ENCODE data around the gene PGBD2. TPM values are rescaled to one million over a fixed set of nuclear protein-coding genes. Genes with fewer than 3 reads are reported as not detected.

PGBD2 gene
- total RNA-seq, 4 donors from 2014 or later = 4.1 to 9.5 (median 6.7) TPM

DNA sequence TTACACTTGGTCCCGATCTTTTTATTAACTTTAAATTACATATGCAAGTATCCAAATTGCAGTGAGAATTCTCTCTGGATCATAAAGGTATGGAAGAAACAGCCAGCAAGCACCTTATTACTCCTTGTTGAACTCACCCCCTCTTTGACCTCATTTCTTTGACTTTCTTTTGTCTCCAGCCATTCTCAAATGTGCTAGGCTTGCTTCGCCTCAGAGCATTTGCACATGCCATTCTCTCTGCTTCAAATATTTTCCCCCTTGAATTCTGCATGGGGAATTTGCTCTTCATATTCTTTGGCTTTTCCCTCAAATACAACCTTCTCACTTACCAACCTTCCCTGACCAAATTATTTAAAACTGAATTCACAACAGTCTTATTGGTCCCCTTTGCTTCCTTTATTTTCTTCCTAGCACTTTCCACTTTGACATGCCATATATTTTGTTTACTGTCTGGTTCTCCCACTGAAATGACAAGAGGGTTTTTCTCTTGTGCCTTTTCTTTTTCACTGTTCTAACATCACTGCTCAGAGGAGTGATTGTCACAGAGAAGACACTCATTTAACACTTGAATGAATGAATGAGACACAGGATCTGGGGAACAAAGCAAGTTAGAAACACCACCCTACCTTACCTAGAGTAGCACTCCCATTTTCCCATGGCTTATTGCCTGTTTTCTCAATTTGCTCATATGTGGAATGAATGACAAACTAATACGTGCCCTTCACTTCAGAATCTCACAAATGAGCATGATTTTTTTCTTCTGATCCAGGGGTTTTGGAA is 1.4 kb upstream of the PGBD2 start:
- DNase-seq = no peak
- Histone ChIP-seq H3K4me3 (no peak overlapping the region), H3K27ac (no peak overlapping the region), H3K27me3 (peaks cover 0 to 6% (median 0%) of the 10 kb centered on the region in 4 donors), H3K36me3 (no peaks in the 10 kb centered on the region), H3K9me3 (no peaks in the 10 kb centered on the region), H3K4me1 (peaks cover 0 to 22% (median 6%) of the 10 kb centered on the region in 3 donors)
- intact Hi-C loops (cut with DNase I) = no loop called here
- WGBS, 2 donors = 94% methylated on average over 3 of the region's 3 CpGs
- no peak for TF ChIP-seq POLR2A (IDR thresholded peaks at IDR 0.05)
- TF ChIP-seq, protein P1, sequence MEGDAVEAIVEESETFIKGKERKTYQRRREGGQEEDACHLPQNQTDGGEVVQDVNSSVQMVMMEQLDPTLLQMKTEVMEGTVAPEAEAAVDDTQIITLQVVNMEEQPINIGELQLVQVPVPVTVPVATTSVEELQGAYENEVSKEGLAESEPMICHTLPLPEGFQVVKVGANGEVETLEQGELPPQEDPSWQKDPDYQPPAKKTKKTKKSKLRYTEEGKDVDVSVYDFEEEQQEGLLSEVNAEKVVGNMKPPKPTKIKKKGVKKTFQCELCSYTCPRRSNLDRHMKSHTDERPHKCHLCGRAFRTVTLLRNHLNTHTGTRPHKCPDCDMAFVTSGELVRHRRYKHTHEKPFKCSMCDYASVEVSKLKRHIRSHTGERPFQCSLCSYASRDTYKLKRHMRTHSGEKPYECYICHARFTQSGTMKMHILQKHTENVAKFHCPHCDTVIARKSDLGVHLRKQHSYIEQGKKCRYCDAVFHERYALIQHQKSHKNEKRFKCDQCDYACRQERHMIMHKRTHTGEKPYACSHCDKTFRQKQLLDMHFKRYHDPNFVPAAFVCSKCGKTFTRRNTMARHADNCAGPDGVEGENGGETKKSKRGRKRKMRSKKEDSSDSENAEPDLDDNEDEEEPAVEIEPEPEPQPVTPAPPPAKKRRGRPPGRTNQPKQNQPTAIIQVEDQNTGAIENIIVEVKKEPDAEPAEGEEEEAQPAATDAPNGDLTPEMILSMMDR (IDR thresholded peaks at IDR 0.05) = no peak

DNA sequence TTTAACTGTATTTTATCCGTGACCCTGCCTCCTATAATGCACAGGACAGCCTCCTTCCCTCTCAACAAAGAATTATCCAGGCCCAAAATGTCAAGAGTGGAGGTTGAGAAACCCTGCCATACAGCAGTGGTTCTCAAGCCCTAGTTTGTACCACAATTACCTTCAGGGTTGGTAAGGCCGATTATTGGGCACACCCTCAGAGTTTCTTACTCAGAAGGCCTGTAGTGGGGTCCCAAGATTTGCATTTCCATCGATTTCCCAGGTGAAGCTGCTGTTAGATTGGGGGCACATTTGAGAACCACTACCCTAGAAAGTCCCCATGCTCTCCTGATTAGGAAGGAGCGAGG is 400 bp upstream of the PGBD2 start:
- Histone ChIP-seq H3K4me1 (peaks cover 0 to 22% (median 6%) of the 10 kb centered on the region in 3 donors), H3K4me3 (peak overlapping the region; percentile 69 to 77 (median 74)), H3K9me3 (no peaks in the 10 kb centered on the region), H3K27ac (peak overlapping the region; percentile 96 to 98 (median 96)), H3K36me3 (peaks cover 0 to 6% (median 0%) of the 10 kb centered on the region in 3 donors), H3K27me3 (peaks cover 0 to 5% (median 0%) of the 10 kb centered on the region in 4 donors)
- intact Hi-C loops (cut with DNase I) = no loop called here
- TF ChIP-seq, protein P1 (IDR thresholded peaks at IDR 0.05) = no peak
- TF ChIP-seq POLR2A (IDR thresholded peaks at IDR 0.05) = no peak
- DNase-seq = no peak
- 30 to 67% methylated on average over 1 to 4 of the region's 4 CpGs for WGBS, 2 donors

DNA sequence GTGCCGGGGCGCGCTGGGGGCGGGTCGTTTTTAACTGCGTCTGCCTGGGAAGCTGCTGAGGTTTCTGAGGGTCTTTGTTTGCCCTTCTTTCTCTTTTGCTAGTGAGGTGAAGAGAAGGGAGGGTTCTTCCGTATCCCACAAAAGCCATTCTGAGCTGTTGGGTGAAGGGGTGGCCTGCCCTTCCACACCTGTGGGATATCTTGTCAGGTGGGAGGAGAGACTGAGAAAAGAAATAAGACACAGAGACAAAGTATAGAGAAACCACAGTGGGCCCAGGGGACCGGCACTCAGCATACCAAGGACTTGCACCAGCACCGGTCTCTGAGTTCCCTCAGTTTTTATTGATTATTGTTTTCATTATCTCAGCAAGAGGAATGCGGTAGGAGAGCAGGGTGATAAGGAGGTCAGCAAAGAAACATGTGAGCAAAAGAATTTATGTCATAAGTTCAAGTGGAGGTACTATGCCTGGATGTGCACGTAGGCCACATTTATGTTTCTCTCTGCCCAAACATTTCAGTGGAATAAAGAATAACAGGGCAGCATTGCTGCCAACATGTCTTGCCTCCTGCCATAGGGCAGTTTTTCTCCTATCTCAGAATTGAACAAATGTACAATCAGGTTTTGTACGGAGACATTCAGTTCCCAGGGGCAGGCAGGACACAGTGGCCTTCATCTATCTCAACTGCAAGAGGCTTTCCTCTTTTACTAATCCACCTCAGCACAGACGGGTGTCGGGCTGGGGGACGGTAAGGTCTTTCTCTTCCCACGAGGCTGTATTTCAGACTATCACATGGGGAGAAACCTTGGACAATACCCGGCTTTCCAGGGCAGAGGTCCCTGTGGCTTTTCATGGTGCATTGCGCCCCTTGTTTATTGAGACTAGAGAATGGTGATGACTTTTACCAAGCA is 972 bp downstream of the PGBD2 start:
- H3K4me1 ChIP-seq = peaks cover 0 to 22% (median 6%) of the 10 kb centered on the region in 3 donors
- H3K9me3 ChIP-seq = no peaks in the 10 kb centered on the region
- DNase-seq = no peak
- TF ChIP-seq POLR2A (IDR thresholded peaks at IDR 0.05) = no peak
- TF ChIP-seq, protein P1 (IDR thresholded peaks at IDR 0.05) = no peak
- H3K36me3 ChIP-seq = peaks cover 0 to 7% (median 0%) of the 10 kb centered on the region in 3 donors
- intact Hi-C loops (cut with DNase I) = no loop called here
- WGBS, 2 donors = 26 to 33% methylated on average over 11 of the region's 18 CpGs
- peak overlapping the region; percentile 69 to 77 (median 74) for H3K4me3 ChIP-seq
- no peaks in the 10 kb centered on the region for H3K27me3 ChIP-seq
- peak overlapping the region; percentile 96 to 98 (median 96) for H3K27ac ChIP-seq

DNA sequence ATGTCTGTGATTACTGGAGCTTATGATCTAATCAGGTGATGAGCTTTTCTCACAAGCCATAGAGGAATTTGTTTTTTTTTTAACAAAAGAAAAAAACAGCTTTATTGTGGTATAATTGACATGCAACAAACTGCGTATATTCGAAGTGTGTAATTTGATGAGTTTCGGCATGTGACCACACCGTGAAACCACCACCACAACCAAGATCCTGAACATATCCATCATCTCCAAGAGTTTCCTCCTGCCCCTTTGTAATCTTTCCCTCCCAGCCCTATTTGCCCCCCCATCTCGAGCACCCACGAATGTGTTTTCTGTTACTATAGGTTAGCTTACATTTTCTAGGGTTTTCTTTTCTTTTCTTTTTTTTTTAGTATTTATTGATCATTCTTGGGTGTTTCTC is 4.7 kb downstream of the PGBD2 start:
- H3K4me3 ChIP-seq = no peak overlapping the region
- no peaks in the 10 kb centered on the region for H3K9me3 ChIP-seq
- peaks cover 0 to 18% (median 6%) of the 10 kb centered on the region in 3 donors for H3K4me1 ChIP-seq
- peaks cover 7 to 31% (median 14%) of the 10 kb centered on the region in 3 donors for H3K36me3 ChIP-seq
- no peak for DNase-seq
- WGBS, 2 donors = 90 to 93% methylated on average over 6 of the region's 6 CpGs
- H3K27ac ChIP-seq = no peak overlapping the region
- TF ChIP-seq POLR2A (IDR thresholded peaks at IDR 0.05) = no peak
- TF ChIP-seq, protein P1 (IDR thresholded peaks at IDR 0.05) = no peak
- intact Hi-C loops (cut with DNase I) = no loop called here
- no peaks in the 10 kb centered on the region for H3K27me3 ChIP-seq

DNA sequence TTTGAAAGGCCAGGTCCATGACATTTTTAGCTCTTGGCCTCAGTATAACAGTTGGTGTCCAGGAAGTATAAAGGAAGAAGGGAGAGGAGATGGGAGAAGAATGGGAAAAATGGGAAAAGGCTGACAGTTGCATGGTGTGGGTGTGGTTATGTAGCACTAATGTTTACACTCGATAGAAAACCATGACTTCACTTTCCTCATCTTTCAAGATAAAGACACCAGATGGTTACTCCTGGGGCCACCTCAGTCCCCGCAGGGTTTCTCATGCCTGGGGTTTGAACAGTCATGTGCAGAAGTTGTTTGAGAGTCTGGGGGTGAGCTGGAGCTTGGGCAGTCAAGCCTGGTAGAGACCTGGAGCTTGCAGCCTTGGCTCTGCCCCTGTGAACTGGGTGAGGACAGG is 7.9 kb downstream of the PGBD2 start:
- H3K36me3 ChIP-seq = peaks cover 7 to 63% (median 24%) of the 10 kb centered on the region in 3 donors
- WGBS, 2 donors = 68 to 79% methylated on average over 2 of the region's 2 CpGs
- no peak for DNase-seq
- H3K4me1 ChIP-seq = no peaks in the 10 kb centered on the region
- H3K27me3 ChIP-seq = no peaks in the 10 kb centered on the region
- no peak overlapping the region for H3K27ac ChIP-seq
- H3K9me3 ChIP-seq = no peaks in the 10 kb centered on the region
- TF ChIP-seq POLR2A (IDR thresholded peaks at IDR 0.05) = no peak
- TF ChIP-seq, protein P1 (IDR thresholded peaks at IDR 0.05) = no peak
- intact Hi-C loops (cut with DNase I) = no loop called here
- H3K4me3 ChIP-seq = no peak overlapping the region

All from esophagus squamous epithelium (tissue), 5 donors.